SH-SY5Y (cell line): ENCODE data around the gene PDLIM5.

Source experiments
- GATA2 ChIP-seq: IDR thresholded peaks from 2 replicates; pipeline ENCODE4 v1.6.1; 2011; ENCODE audit warnings: mild to moderate bottlenecking, low read depth, low read length
- GATA3 ChIP-seq: IDR thresholded peaks from 2 replicates; pipeline ENCODE4 v1.6.1; 2011; ENCODE audit warnings: low read depth, mild to moderate bottlenecking, low read length, moderate library complexity

PDLIM5 gene

DNA sequence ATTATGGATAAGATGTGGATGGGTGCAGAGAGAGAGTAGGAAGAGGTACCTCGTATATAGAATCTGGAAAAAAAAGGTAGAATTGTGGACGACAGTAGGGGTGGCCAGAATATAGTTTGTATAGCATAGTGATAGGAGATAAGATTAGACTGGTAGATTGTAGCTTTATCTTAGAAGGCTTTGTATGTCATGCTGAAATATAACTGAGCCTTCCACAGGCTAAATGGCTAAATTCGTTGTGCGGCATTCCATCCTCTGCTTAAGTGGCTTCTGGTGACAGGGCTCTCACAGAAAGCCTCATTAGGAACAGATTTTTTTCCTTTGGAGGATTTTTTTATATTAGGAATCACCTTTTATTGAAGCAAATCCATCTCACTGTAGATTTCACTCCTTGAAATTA lies 163.7 kb downstream of the PDLIM5 start:
- TF ChIP-seq GATA3: peak; percentile 79
- peak; percentile 82 for TF ChIP-seq GATA2

DNA sequence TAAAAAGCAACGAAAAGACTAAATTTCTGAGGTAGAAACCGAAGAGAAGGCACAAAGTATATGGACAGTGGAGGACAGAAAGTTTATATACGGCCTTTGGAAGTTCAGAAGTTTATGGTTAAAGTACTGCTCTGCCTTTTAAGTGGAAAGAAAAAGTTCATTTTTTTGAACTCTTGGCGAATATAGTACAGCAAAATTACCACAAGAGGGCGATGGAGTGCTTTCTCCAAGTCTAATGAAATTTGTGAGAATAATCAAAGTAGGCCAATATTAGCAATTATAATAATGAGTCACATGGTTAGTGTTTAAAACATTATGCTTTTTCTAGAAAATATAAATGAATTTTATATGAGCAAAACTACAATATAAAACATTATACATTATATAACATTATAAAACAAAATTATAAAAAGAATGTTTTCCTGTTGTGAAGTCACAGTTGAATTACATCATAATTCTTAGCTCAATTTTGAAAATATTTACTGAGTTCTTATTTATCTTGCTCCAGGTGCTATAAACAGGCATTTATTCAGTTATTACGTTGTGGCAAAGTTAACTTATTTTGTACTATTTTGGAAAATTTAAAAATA lies 169.8 kb downstream of the PDLIM5 start:
- TF ChIP-seq GATA2 (no peak), GATA3 (no peak)

DNA sequence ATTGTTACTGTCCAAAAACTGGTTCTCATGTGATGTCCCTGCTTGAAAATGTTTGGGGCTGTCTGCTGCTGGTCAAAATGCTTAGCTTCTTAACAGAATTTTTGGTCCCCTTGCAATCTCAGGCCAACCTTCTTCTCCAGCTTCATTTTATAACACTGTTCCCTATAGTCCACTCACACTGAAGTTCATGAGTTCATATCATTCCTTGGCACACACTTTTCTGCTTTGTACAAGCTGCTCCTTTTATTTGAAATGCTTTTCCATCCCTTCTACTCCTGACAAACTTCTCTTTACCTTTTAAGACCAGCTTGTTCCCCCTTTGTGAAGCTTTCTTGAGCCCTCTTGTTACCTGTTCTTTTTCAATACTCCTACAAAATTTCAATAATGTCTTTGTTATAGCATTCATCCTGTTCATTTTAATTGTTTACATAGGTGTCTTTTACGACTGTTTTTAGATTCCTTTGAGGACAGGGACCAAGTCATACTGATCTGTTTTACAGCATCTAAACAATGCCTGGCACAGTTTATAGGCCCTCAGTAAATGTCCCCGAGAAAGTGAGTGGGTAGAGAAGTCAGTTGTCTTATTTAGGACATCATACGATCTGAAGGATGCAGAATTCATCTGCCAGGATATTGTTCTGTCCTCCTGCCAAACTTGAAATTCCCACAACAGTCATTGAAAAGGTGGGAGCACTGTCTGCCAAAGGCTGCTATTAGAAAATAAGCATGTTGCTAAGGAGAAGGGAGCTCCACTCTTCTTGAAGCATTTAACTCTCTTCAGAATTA lies 171.6 kb downstream of the PDLIM5 start:
- TF ChIP-seq GATA2 (no peak), GATA3 (no peak)

DNA sequence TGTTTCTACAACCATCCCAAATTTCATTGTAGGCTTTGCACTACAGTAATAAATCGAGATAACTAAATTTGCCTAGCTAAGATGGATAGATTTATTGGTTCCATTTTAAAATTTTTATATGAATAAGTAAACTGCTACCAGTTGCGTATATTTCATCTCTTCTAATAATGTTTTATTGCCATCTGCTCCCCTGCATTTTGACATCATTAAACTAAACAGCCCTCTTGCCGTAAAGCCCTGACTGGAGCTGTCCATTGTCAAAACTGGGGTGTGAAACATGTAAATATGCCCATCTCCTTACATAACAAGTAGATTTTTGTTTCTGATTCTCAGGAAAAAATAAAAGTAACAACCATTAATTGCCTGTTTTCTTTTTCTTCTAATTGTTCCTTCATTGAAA lies 175.2 kb downstream of the PDLIM5 start:
- no peak for TF ChIP-seq GATA3
- no peak for TF ChIP-seq GATA2

DNA sequence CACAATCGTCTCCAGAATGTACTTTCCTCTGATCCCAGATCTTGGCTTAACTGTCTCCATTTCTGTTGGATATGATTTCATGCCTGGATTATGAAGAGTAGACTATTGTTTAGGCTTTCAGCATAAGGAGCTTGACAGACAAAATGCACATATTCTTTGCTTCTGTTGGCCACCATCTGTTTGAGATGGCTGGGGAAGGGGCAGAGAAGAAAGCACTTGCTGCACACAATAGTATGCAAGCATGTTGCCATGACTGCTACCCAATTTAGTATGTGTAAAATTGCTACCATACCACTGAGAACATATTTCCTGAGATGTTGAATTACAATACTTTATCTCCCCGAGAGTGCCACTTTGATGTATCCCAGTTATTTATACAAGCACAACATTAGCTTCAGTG lies 178.1 kb downstream of the PDLIM5 start:
- TF ChIP-seq GATA2: no peak
- TF ChIP-seq GATA3: no peak

DNA sequence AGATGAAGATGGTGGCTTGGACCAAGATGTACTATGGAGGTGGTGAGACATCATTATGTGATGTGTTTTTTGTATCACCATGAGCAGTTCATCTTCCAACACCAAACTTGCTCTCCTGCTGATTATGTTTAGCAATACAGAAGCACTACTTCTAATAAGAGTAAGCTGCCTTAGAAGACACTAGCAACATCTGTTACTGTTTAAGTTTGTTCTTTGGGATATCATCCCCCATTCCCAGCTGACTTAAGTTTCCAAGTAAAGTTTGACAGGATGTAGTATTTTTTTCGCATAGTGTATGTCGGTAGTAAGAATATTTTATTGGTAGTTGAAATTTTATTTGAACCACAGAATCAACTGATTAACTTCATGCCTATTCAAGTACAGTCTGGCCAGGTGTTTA lies 182.5 kb downstream of the PDLIM5 start:
- TF ChIP-seq GATA2: no peak
- TF ChIP-seq GATA3: no peak

DNA sequence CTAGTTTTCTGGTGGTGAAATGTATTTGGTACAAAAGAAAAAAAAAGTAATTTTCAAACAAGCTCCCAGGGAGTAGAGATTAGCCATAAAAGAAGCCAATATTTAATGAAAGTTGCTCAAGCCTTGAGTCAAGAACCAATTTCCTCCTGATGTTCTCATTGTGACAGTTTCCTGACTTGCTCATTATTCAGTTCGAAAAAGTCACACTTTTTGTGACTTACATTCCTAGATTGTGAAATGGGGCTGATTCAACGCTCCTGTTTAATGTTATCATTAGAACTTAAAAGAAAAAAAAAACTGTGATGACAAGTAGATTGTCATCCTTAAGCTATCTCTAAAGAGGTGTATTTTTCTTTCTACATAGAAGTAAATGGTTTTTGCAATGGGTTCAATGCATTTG lies 183.4 kb downstream of the PDLIM5 start:
- TF ChIP-seq GATA2 (no peak), GATA3 (no peak)

DNA sequence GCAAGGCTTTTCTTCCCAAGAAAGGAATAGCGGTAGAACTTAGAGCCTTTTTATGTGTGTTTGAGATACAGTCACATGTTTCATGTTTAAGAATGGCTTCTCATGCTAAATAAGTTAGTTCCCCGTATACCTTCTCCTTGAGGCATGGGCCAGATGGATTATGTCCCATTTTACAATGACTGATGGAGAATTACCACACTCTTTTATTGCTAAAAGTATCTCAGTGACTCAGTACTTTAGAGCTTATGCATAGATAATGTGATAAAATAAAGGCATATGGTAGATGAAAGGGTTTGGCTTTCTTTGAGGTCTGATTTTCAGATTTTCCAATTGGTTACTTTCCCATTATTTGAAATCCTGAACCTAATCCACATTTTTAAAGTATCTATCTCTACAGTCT lies 184.3 kb downstream of the PDLIM5 start:
- TF ChIP-seq GATA2: no peak
- TF ChIP-seq GATA3: no peak

DNA sequence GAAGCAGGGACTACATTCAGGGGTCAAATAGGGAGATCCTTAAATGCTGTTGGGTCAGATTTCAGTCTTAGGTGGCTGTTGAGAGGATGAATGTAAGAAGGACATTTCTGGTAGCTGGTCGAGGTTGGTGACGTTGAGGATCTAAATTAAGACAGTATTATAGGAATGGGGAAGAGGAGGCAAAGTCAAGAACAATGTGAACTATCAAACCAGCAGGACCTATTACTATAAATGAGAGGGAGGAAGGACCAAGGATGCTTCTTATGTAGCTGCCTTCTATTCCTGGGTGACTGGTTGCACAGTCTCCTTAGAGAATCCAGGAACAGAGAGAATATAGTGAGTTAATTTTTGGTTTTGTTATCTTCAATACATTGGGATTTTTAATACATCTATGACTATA lies 187.6 kb downstream of the PDLIM5 start:
- no peak for TF ChIP-seq GATA2
- TF ChIP-seq GATA3: no peak

DNA sequence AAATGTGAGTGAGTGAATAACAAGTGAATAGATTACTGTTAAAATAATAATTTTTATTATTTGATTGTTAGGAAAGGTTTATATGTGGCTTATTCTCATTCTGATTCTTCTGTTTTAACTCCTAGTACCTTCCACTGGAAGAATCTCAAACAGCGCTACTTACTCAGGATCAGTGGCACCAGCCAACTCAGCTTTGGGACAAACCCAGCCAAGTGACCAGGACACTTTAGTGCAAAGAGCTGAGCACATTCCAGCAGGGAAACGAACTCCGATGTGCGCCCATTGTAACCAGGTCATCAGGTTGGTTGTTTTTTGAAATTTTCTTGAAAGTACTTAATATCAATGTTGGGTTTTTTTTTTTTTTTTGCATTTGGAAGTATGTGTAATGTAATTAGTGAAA lies 188.4 kb downstream of the PDLIM5 start:
- TF ChIP-seq GATA3 (no peak), GATA2 (no peak)

DNA sequence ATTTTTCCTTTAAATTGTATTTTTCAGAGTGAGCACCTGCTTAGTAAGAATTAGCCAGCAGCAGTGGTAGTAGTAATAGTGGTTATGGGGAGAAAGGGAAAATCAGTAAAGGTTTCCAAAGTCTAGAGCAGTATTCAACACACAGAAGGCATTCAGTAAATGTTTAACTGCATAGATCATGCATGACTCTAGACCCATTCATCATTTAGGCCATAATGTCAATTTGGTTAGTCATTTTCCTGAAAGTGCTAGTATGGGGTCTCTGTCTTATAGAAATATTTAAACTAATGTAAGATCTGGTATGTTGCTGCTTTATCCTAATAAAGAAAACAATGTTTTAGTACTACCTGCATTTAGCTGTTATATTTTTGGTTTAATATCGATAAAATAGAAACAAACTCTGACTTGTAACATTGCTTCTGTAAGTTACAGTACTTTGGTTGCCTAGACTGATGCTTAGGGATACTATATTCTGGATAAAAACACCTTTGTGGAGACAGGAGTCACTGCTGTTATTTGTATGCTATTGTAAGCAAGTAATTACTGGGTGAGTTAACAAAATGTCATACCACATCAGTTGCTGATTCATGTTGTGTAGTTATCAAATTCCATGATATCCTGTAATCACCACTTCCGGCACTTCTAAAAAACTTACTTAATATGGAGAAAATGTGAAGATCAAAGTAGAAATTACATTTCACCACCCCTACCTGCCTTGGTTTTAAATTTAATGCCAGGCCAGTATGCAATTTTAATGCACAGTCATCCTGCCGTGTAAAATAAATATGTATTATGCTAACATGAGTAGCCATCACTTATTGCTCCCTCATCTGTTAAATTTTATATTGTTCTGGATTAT lies 190.2 kb downstream of the PDLIM5 start:
- TF ChIP-seq GATA3 (no peak), GATA2 (no peak)

DNA sequence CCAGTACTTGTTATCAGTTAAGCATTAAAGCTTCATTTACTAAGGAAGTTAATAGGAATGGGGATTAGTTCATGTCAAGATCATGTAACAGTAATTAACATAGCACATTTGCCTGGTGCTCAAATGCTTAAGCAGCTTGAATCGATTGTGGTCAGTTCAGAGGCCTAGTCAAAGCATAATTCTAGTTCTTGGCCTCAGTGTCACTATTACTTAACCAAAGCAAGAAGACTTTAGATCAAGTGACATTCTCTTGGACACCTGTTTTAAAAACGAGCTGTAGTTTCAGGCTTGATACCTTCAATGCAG lies 190.8 kb downstream of the PDLIM5 start:
- TF ChIP-seq GATA3: no peak
- TF ChIP-seq GATA2: no peak

DNA sequence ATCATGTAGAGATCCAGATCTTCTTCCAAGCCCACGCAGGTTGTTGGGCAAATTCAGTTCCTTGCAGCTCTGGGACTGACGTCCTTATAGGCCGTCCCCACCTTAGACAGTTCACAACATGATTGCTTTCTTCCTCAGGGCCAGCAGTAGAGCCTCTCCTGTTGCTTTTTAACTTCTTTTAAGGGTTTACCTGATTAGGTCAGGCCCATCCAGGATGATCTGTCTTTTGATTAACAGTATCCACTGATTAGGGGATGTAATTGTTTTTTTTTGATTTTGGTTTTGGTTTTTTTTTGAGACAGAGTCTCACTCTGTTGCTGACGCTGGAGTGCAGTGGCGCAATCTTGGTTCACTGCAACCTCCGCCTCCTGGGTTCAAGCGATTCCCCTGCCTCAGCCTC lies 197.0 kb downstream of the PDLIM5 start:
- no peak for TF ChIP-seq GATA3
- TF ChIP-seq GATA2: no peak

DNA sequence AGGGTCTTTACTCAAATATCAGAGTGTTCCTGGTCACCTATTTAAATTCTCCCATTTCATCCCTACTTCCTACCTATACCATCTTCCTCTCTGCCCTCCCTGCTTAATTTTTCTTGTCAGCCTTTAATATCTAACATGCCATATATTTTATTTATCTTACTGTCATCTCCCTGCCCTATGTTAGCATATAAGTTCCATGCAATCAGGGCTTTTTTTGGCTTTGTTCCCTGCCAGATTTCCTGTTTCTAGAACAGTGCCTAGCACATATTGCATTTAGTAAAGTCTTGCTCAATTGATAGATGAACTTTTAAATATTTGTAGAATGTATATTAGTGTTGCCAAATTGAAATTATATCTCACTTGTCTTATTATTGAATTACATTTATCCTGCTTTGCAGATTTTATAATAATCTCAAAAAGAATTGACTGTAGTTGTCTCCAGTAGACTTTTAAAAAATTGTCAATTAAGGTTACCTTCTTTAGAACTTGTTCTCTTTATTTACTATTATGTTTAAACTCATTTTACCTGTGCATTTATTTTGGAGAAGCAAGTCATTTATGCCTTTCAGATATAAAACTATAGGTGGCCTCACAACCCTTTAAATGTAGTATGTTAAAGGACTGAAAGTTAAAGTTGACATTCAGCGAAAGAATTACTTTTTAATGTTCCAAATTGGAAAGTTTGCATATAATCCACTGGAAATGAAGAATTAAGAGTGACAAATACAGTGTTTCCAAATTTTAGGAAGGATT lies 197.8 kb downstream of the PDLIM5 start:
- TF ChIP-seq GATA3 (peak; percentile 94), GATA2 (peak; percentile 78)
